ENCODE data around the gene CTAGE6.
"Not testable (repeated sequence)": the region's sequence is repeated elsewhere in the genome, so short reads cannot be mapped to it uniquely, and the experiment has no call there.

Gene CTAGE6

DNA sequence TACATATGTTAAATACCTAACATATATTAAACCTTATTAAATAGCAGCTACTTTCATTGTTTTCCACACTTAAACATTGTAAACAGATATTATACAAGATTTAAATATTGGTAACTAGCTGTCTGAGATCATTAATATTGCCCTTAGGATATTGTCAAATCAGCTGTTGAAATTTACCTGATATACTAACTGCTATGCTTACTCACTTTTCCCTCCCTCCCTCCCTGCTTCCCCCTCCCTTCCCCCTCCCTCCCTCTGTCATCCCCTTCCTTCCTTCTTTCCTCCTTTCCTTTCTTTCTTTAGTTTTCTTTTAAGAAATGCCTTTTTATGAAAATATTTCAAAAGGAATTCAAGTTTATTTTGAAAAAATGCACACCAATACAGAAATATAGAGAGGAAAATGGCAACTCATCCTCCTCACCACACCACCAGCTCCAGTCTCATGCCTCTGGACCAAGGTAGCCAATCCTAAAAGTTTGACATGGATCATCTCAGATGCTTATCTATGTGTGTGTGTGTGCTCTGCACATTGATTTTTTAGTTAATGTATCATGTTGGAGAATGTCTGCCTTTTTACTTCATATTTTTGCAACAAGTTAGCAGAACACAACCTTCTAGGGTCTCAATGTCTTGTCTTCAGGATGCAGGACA lies 41.8 kb downstream of the CTAGE6 start:
- not testable (repeated sequence) for DNase-seq (ENCODE audit: low read depth in 2 of 2)

DNA sequence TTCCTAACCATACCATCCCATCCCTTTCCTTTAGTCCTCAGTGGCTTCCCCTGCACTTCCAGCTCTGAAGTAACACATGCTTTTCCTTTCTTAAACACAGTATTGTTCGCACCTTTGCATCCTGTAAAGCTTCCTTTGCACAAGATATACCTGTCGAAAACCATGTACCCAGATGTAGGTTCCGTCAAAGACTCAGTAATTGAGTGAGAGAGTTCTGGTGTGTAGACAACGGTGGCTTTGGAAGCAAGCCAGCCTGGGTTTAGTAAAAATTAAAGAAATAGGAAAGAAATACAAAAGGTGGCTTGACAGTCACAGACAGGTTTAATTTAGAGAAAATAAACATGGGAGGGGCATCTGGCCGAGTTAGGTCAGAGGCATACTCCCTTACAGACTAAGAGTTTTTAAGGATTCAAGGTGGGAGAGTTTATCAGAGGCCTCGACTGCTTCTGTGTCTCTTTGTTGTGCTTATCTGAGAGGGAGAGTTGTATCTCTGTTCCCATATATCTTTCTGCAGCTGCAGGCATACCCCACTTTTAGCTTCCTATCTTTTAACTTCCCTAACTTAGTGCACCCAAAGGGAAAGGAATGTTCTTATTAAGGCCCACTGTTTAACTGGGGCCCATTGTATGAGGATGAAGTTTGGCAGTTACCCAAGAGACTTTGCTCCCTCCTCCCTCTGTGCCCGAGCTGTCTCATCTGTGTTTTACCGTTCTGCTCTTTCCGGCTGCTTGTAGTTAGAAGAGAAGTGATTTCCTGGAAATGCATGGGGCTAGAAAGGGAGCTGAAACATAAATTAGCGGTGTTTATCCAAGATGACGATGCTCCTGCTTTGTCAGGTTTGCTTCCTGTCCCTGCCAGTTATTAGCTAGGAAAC lies 42.7 kb downstream of the CTAGE6 start:
- not testable (repeated sequence) for DNase-seq (ENCODE audit: low read depth in 2 of 2)

DNA sequence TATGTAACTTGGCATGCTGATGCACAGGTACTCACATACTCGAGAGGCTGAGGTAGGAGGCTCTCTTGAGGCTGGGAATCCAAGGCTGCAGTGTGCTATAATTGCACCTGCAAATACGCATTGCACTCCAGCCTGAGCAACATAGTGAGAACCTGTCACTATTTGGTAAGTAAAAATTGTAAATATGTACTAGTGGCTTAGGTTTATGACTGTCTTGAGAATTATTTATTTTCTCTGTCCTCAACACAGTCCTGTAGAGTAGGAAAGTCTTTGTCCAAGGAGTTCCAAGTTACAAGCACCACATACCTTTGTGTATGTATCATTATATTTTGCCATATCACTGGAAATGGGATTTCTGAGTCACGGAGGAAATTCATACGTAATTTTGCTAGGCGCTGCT lies 45.1 kb downstream of the CTAGE6 start:
- DNase-seq (ENCODE audit: low read depth in 2 of 2) = not testable (repeated sequence)

DNA sequence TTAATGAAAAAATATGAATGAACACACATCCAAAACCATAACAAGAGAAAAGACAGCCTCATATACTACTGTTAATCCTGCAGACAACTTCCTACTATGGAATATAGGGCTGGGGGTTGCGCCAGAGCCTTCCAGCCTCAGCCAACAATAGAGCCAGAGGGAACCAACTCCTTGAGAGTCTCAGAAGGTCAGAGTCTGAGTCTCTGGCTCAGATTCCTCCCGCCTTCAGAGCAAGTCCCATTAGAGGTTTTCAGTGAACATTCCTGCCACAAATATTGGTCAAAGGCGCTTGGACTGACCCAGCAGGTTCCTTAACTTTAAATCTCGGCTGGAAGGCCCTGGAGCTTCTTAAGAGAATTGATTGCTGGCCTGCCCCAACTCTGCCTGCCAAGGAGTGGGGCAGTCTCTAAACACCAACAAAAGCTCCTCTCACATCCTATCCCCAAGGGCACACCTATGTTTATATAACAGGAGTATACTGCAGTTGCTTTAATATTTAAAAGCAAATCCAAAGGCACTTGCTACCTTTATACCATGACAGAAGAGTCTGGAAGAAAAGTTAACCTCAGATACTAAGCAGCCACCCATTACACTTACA lies 45.7 kb downstream of the CTAGE6 start:
- not testable (repeated sequence) for DNase-seq (ENCODE audit: low read depth in 2 of 2)

DNA sequence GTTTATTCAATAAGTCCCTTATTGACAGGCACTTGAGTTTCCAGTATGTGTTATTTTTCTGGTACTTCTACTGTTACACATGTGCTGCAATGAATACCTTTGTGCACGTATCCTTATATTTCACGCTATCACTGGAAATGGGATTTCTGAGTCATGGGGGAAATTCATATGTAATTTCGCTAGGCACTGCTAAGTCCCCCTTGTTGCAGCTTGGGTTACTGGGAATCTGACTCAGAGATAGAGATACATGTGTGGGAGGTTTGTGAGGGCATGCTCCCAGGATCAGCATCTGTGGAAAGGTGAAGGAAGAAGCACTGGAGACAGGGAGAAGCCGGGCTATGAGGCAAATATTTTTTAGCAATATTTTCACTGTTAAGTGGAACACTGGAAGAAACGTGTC lies 47.6 kb downstream of the CTAGE6 start:
- not testable (repeated sequence) for DNase-seq (ENCODE audit: low read depth in 2 of 2)

Data from stimulated activated CD8-positive, alpha-beta memory T cell treated with anti-CD3 and anti-CD28 coated beads, Interleukin-7, amount 100 ng/mL, for 1 hour (primary cell).